HG03045 (cell line): ENCODE data around the gene OMG.
"Not testable (repeated sequence)": the region's sequence is repeated elsewhere in the genome, so short reads cannot be mapped to it uniquely, and the experiment has no call there.

ENCODE experiments used
- ATAC-seq: cut with Tn5 transposase; IDR thresholded peaks from one replicate; pipeline ENCODE4 v1.9.1; 2021; ENCODE audit warnings: mild to moderate bottlenecking, moderate library complexity; ENCODE audit not compliant: unreplicated experiment

Gene OMG

GRCh38 chr17:31266042-31266441, 31.0 kb downstream of the OMG start:
- ATAC-seq: no peak

GRCh38 chr17:31262923-31263322, 34.1 kb downstream of the OMG start:
- ATAC-seq: not testable (repeated sequence)

DNA sequence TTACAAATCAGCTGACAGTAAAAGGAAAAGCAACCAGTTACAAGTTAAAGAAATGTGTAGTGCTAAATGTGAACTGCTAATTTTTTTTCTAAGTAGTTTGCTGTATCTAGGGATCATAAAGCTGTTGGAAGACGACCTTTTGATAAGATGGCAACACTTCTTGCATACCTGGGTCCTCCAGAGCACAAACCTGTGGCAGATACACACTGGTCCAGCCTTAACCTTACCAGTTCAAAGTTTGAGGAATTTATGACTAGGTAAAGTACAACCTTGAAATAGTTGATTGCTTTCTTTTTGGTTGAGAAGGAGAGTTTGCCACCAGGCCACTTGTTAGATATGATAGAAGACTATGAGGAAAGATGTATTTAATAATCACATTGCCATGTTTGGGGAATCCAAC, 35.4 kb downstream of the OMG start:
- no peak for ATAC-seq

GRCh38 chr17:31260151-31260550, 36.9 kb downstream of the OMG start:
- ATAC-seq: no peak

GRCh38 chr17:31256936-31257335, 40.1 kb downstream of the OMG start:
- no peak for ATAC-seq

DNA sequence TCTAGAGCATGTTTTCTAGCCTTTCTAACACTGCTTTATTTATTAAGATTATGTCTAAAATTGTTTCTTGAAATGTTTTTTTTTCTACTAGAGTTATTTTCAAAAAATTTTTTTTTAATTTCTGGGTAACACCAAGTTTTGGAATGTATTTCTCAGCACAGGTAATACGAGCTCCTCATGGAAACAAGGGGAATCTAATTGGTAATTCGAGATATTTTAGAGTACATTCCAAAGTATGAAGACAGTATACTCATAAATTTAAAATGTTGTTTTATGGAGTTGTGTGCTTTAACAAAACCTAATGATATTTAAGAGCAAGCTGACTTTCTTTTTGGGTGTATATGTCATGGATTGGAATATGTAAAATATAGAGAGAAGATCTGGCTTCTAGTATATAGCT, 42.4 kb downstream of the OMG start:
- no peak for ATAC-seq

DNA sequence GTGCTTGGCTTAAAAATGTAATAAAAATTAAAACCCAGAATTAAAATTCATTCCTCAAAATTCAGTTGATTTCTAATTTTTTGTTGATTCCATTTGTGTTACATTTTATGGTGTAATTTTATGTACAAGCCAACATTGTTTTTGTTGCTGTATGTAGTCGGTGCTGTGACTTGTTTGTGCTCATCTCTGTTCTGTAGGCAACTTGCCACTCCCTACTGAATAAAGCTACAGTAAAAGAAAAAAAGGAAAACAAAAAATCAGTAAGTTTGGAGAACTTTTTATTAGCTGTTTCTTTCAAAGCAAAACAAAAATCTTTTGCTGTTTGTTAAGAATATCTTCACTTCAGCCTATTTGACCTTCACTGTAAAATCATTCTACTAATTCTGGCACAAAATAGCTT, 44.3 kb downstream of the OMG start:
- no peak for ATAC-seq

DNA sequence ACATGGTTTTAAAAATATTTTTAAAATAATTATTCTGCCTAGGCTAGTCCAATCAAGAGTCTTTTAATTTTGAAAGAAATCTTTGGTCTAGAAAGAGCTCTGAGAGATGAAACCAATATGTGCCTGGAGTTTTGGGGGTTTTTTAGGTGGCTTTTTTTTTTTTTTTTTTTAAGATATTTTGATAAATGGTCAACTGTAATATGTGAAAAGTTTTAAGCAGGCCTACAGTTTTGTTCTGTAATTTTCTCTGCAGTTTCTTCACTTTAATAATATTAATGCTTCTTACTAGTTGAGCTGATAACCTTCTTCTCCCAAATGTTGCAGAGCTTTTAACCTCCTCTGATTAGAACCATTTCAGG, 45.1 kb downstream of the OMG start:
- ATAC-seq: no peak

DNA sequence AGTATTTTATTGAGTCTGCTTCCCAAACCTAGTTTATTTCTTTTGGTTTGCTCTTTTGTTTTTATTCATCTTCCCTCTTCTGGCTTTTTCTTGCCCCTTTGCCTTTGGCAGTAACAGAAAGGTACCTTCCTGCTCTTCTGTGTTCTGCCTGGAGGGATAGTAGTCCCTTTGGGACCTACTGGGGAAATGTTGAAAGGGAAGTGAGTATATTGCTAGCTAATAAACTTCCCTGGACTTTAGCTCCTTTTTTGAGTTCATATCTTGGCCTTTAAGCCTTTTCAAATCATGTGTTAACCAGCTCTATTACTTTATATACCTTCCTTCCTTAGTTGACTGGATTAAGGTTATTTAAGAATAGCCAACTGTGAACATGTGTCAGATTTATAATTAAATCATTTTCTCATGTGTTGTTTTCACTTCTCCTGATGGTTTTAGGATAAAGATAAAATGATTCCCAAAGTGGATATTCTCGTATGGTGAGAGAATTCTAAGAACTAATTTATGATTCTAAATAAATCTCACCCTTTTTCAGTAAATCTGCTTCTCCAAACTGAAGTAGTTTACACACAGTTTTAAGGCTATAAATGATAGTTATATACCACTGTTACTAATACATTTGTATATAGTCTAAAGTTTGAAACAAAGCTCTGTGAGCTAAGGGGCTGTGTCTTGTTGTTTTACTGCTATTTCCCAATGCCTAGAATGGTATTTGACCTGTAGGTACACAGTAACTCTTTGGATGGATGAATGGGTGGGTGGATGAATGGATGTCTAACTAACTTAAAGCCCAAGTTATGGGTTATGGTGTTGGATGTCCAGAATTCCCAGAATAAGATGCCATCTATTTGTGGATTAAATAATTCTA, 45.7 kb downstream of the OMG start:
- ATAC-seq: no peak

GRCh38 chr17:31250229-31250628, 46.8 kb downstream of the OMG start:
- no peak for ATAC-seq

DNA sequence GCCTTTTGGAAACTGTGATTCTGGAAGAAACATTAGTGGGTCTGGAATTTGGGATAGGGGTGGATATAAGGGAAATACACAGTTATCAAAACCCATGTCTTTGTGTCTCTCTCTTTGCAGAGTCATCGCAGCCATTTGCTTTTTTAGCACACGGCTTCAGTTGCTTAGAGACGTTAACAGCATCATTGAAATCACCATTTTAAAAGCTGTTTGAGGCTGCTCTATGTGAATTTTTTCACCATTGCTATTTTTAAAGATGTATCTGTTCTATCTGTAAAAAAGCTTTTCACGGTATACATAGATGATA, 47.3 kb downstream of the OMG start:
- ATAC-seq: no peak

GRCh38 chr17:31248986-31249834, 47.8 kb downstream of the OMG start:
- ATAC-seq: no peak
